HCT116 (cell line): Measurements from ENCODE around the gene TEX26. TPM values are rescaled to one million over a fixed set of nuclear protein-coding genes. Genes with fewer than 3 reads are reported as not detected.

ENCODE experiments used
- ATAC-seq: fragments of 200-7000 bp; cut with Tn5 transposase; 2 replicates; pipeline ENCODE4 v1.9.1; 2020; ENCODE audit warnings: mild to moderate bottlenecking, moderate library complexity
- BruUV-seq: library from RNA; stranded (reverse); fragments of 400-500 nt; replicated peaks from 2 replicates; lab custom pipeline; 2021; lab: Mats Ljungman, UMichigan
- CTCF ChIA-PET: fragments of 300-600 bp; sonication (Branson Sonifier 250); formaldehyde crosslinking; loops from one replicate; lab custom pipeline; 2021; ENCODE audit warnings: antibody characterized with exemption; lab: Charles Lee
- POLR2A ChIA-PET: fragments of 300-600, 350-600 bp; sonication (Branson Sonifier 250); formaldehyde crosslinking; loops from one replicate; lab custom pipeline; 2021; ENCODE audit warnings: antibody characterized with exemption; lab: Charles Lee
- RAD21 ChIA-PET, 2 experiments: fragments of 300-600 bp; sonication (Branson Sonifier 250); formaldehyde crosslinking; loops; one replicate each; lab custom pipeline; 2023; ENCODE audit warnings: low total read pairs in 2 of 2; ENCODE audit not compliant: uncharacterized antibody in 2 of 2, unreplicated experiment in 2 of 2, low non-redundant PET in 1 of 2; lab: Charles Lee
- DNase-seq: peaks from one replicate; pipeline ENCODE4 v3.0.0-alpha.2; 2010; ENCODE audit warnings: low read depth, low spot score
- H2AFZ ChIP-seq: fragments of 200-600 bp; shearing (Covaris generic), sonication (generic); 2 replicates; pipeline ENCODE4 v1.6.1; 2017; ENCODE audit warnings: low read depth, mixed run types, mixed read lengths, antibody characterized with exemption, low read length; ENCODE audit not compliant: poor library complexity, severe bottlenecking
- H3K27ac ChIP-seq: 2 replicates; pipeline ENCODE4 v1.5.1; 2012; ENCODE audit warnings: low read depth, low read length
- H3K27me3 ChIP-seq: fragments of 200-600 bp; sonication (generic); 2 replicates; pipeline ENCODE4 v1.6.1; 2016; ENCODE audit warnings: mixed run types, low read length, mixed read lengths; ENCODE audit not compliant: insufficient read depth
- H3K36me3 ChIP-seq, 2 experiments: fragments of 200-500 bp in 1 of 2; fragments of 200-600 bp in 1 of 2; sonication (Bioruptor generic) in 1 of 2; sonication (generic) in 1 of 2; 2 replicates each; pipeline versions ENCODE4 v1.5.1 to v1.6.1; 2014 to 2016; ENCODE audit warnings: low read length in 2 of 2, inconsistent platforms in 1 of 2, mixed read lengths in 1 of 2, mixed run types in 1 of 2; ENCODE audit not compliant: insufficient read depth in 2 of 2, control insufficient read depth in 1 of 2
- H3K4me1 ChIP-seq, 2 experiments: fragments of 200-600 bp in 1 of 2; sonication (generic) in 1 of 2; 2 replicates each; pipeline versions ENCODE4 v1.5.1 to v1.6.1; 2012 to 2017; ENCODE audit warnings: low read length in 2 of 2, inconsistent platforms in 1 of 2, mild to moderate bottlenecking in 1 of 2, mixed read lengths in 1 of 2, mixed run types in 1 of 2, moderate library complexity in 1 of 2; ENCODE audit not compliant: insufficient read depth in 2 of 2, control insufficient read depth in 1 of 2
- H3K4me2 ChIP-seq: fragments of 200-600 bp; sonication (generic); 2 replicates; pipeline ENCODE4 v1.6.1; 2017; ENCODE audit warnings: mixed run types, low read length, mixed read lengths
- H3K4me3 ChIP-seq, 2 experiments: fragments of 200-600 bp in 1 of 2; sonication (generic) in 1 of 2; replicated peaks in 1 of 2; 2 replicates each; pipeline ENCODE4 v1.5.1; 2011 to 2016; ENCODE audit warnings: low read length in 2 of 2, control low read depth in 1 of 2, low read depth in 1 of 2, mild to moderate bottlenecking in 1 of 2, mixed read lengths in 1 of 2, mixed run types in 1 of 2
- H3K79me2 ChIP-seq: fragments of 200-600 bp; sonication (generic); 2 replicates; pipeline ENCODE4 v1.6.1; 2017; ENCODE audit warnings: mild to moderate bottlenecking, mixed run types, low read length, moderate library complexity, mixed read lengths; ENCODE audit not compliant: insufficient read depth
- H3K9ac ChIP-seq: fragments of 200-600 bp; sonication (generic); 2 replicates; pipeline ENCODE4 v1.6.1; 2016; ENCODE audit warnings: low read length, mixed read lengths
- H3K9me2 ChIP-seq: fragments of 200-600 bp; sonication (generic), shearing (Covaris generic); 2 replicates; pipeline ENCODE4 v1.6.1; 2017; ENCODE audit warnings: mixed run types, mild to moderate bottlenecking, moderate library complexity; ENCODE audit not compliant: insufficient read depth
- H3K9me3 ChIP-seq, 2 experiments: fragments of 200-500 bp in 1 of 2; fragments of 200-600 bp in 1 of 2; sonication (Bioruptor generic) in 1 of 2; sonication (generic) in 1 of 2; 2 replicates each; pipeline ENCODE4 v1.6.1; 2014 to 2017; ENCODE audit warnings: low read length in 2 of 2, mixed read lengths in 2 of 2, inconsistent platforms in 1 of 2, low read depth in 1 of 2, mild to moderate bottlenecking in 1 of 2, mixed run types in 1 of 2, moderate library complexity in 1 of 2; ENCODE audit not compliant: control insufficient read depth in 1 of 2, insufficient read depth in 1 of 2
- H4K20me1 ChIP-seq: fragments of 200-600 bp; sonication (generic), shearing (Covaris generic); 2 replicates; pipeline ENCODE4 v1.6.1; 2017; ENCODE audit warnings: mixed run types, mild to moderate bottlenecking, moderate library complexity; ENCODE audit not compliant: insufficient read depth
- CBX3 ChIP-seq: IDR thresholded peaks from 2 replicates; pipeline ENCODE4 v1.6.1; 2012; ENCODE audit warnings: low read depth
- EGR1 ChIP-seq: IDR thresholded peaks from 2 replicates; pipeline ENCODE4 v1.6.1; 2012; ENCODE audit warnings: low read depth
- EZH2 ChIP-seq: fragments of 200-600 bp; sonication (generic); IDR thresholded peaks from 2 replicates; pipeline ENCODE4 v1.6.1; 2017; ENCODE audit warnings: antibody characterized with exemption, mixed run types
- FOSL1 ChIP-seq: IDR thresholded peaks from 2 replicates; pipeline ENCODE4 v1.6.1; 2012; ENCODE audit warnings: low read depth
- REST ChIP-seq: IDR thresholded peaks from 2 replicates; pipeline ENCODE4 v1.6.1; 2012; ENCODE audit warnings: low read depth
- SRF ChIP-seq: IDR thresholded peaks from 2 replicates; pipeline ENCODE4 v1.6.1; 2012; ENCODE audit warnings: low read depth
- TCF7L2 ChIP-seq: IDR thresholded peaks from 2 replicates; pipeline ENCODE4 v1.7.0; 2011; ENCODE audit warnings: borderline replicate concordance, inconsistent platforms; ENCODE audit not compliant: insufficient read depth, insufficient read length; ENCODE audit errors: extremely low read depth
- intact Hi-C: fragments of 100-400 bp; cut with micrococcal nuclease; formaldehyde crosslinking; loops from 2 replicates; pipeline ENCODE4 v1.10.0; 2022
- total RNA-seq: library from RNA; stranded (reverse); gene quantifications from one replicate; pipeline ENCODE4 v1.2.1, GENCODE V29; 2021; ENCODE audit not compliant: unreplicated experiment

Gene TEX26
- total RNA-seq, 1 experiment from 2014 or later, result not detected

DNA sequence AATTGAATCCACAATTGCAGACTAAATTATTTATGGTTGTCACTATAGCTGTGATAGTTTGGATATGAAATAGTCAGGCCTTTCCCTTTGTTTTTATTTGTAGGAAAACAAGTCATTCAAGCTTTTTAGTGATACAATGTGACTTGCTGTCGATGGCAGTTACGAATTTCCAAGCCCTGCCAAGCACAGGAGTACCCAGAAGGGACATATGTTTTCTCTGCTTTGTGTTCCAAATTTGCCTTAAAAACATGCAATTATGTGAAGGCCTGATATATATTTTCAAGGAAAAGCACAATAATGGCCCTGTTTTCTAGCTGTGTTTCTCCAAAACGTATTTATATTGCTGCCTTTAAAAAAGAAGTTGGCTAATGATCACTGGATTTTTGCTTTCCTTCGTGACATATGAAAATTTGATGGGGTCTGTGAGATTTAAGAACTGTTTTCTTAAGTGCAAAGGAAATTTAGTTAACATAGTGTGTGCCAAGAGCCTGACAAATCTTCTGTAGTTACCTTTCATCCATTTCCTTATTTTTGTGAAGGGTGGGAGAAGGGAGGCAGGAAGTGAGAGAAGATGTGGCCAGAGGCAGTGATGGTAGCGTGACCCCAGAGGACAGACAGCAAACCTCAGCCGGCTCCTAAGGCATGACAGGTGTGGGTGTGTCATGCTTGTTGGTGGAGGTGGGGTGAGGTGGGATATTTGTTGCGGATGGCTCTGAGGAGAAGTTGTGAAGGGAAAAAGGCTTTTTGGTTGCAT lies 79.6 kb downstream of the TEX26 start:
- Histone ChIP-seq H3K36me3 (no peaks in the 10 kb centered on the region), H3K9ac (no peak overlapping the region), H3K4me2 (no peak overlapping the region), H3K9me2 (no peaks in the 10 kb centered on the region), H3K4me3 (no peak overlapping the region), H3K4me1 (peaks cover 4 to 5% of the 10 kb centered on the region in 2 experiments; a peak in 1 of 4 replicates), H3K27ac (no peak overlapping the region), H3K27me3 (no peaks in the 10 kb centered on the region), H2AFZ (no peak overlapping the region), H3K79me2 (no peaks in the 10 kb centered on the region), H4K20me1 (no peaks in the 10 kb centered on the region), H3K9me3 (no peaks in the 10 kb centered on the region)
- POLR2A ChIA-PET, result no interaction called here
- RAD21 ChIA-PET, result no interaction called here
- DNase-seq, result no peak
- CTCF ChIA-PET, result interaction anchor here (0.9 to 1.1 kb wide), 2 partner anchors 33 kb away, joined by 3 to 4 read pairs; no protein-coding TSS in a partner anchor
- no TSS peak for BruUV-seq
- TF ChIP-seq EZH2 (no peak), REST (no peak), TCF7L2 (no peak), EGR1 (no peak), FOSL1 (no peak), SRF (no peak), CBX3 (no peak)
- intact Hi-C loops, result loop anchor here (10.0 kb wide), 1 partner anchor 207 kb away; no protein-coding TSS in a partner anchor
- ATAC-seq, result peak; percentile 59
